ENCODE measurements around the gene LRRN1. TPM values are rescaled to one million over a fixed set of nuclear protein-coding genes. Genes with fewer than 3 reads are reported as not detected.

Gene LRRN1
- polyA plus RNA-seq, 1 donor (not counting 4 experiments of a cell fraction or from before 2014, with no cell fraction given): 0.45 TPM

- Histone ChIP-seq H4K20me1 (ENCODE audit: control insufficient read depth, extremely low read depth, insufficient read depth, low read length) (no peaks in the 10 kb centered on the region), H3K27ac (ENCODE audit: control insufficient read depth, insufficient read depth, low read length) (no peak overlapping the region), H3K9me1 (ENCODE audit: control insufficient read depth, extremely low read depth, insufficient read depth, low read length) (no peaks in the 10 kb centered on the region), H3K36me3 (ENCODE audit: control insufficient read depth in 2 of 2, extremely low read depth in 1 of 2, insufficient read depth in 2 of 2, low read length in 2 of 2) (no peaks in the 10 kb centered on the region), H3K79me2 (ENCODE audit: control insufficient read depth, insufficient read depth, low read length) (no peaks in the 10 kb centered on the region), H3K4me3 (ENCODE audit: control insufficient read depth in 2 of 3, extremely low read depth in 1 of 3, insufficient read depth in 2 of 3, low read depth in 1 of 3, low read length in 3 of 3) (no peak overlapping the region), H3K27me3 (ENCODE audit: control insufficient read depth, extremely low read depth, insufficient read depth, low read length) (no peaks in the 10 kb centered on the region), H3K4me1 (ENCODE audit: control insufficient read depth, extremely low read depth, insufficient read depth, low read length) (no peaks in the 10 kb centered on the region), H3K9me3 (ENCODE audit: control insufficient read depth, low read depth, low read length) (no peaks in the 10 kb centered on the region), H3K9ac (ENCODE audit: control insufficient read depth, extremely low read depth, insufficient read depth, low read length) (no peak overlapping the region), H2AFZ (ENCODE audit: control insufficient read depth, low read length) (no peak overlapping the region), H3K4me2 (ENCODE audit: control insufficient read depth, extremely low read depth, insufficient read depth, low read depth, low read length) (no peak overlapping the region)
- TF ChIP-seq EZH2 (IDR thresholded peaks at IDR 0.05; ENCODE audit: low read length): no peak
- no peak for TF ChIP-seq CTCF (optimal IDR thresholded peaks at IDR 0.05 in 1 of 3, IDR thresholded peaks at IDR 0.05 in 1 of 3, conservative IDR thresholded peaks at IDR 0.05 in 1 of 3; ENCODE audit: extremely low read depth in 1 of 3, insufficient read depth in 2 of 3, low read length in 3 of 3)
- DNase-seq (ENCODE audit: low read depth, low spot score) (no peak), FAIRE-seq (no peak)
- dilution Hi-C loops (cut with MboI; ENCODE audit: extremely low pct_ligation_motif_present, low sequenced_read_pairs): no loop called here
Observed at GRCh38 chr3:3772338-3772737, 26.9 kb upstream of the LRRN1 start.

GRCh38 chr3:3772920-3773319 lies 26.3 kb upstream of the LRRN1 start:
- Histone ChIP-seq H3K9ac (ENCODE audit: control insufficient read depth, extremely low read depth, insufficient read depth, low read length) (no peak overlapping the region), H3K4me3 (ENCODE audit: control insufficient read depth in 2 of 3, extremely low read depth in 1 of 3, insufficient read depth in 2 of 3, low read depth in 1 of 3, low read length in 3 of 3) (no peak overlapping the region), H3K4me2 (ENCODE audit: control insufficient read depth, extremely low read depth, insufficient read depth, low read depth, low read length) (no peak overlapping the region), H3K27ac (ENCODE audit: control insufficient read depth, insufficient read depth, low read length) (no peak overlapping the region), H3K9me3 (ENCODE audit: control insufficient read depth, low read depth, low read length) (no peaks in the 10 kb centered on the region), H4K20me1 (ENCODE audit: control insufficient read depth, extremely low read depth, insufficient read depth, low read length) (no peaks in the 10 kb centered on the region), H3K36me3 (ENCODE audit: control insufficient read depth in 2 of 2, extremely low read depth in 1 of 2, insufficient read depth in 2 of 2, low read length in 2 of 2) (no peaks in the 10 kb centered on the region), H3K79me2 (ENCODE audit: control insufficient read depth, insufficient read depth, low read length) (no peaks in the 10 kb centered on the region), H3K27me3 (ENCODE audit: control insufficient read depth, extremely low read depth, insufficient read depth, low read length) (no peaks in the 10 kb centered on the region), H2AFZ (ENCODE audit: control insufficient read depth, low read length) (no peak overlapping the region), H3K9me1 (ENCODE audit: control insufficient read depth, extremely low read depth, insufficient read depth, low read length) (no peaks in the 10 kb centered on the region), H3K4me1 (ENCODE audit: control insufficient read depth, extremely low read depth, insufficient read depth, low read length) (no peaks in the 10 kb centered on the region)
- no peak for FAIRE-seq
- dilution Hi-C loops (cut with MboI; ENCODE audit: extremely low pct_ligation_motif_present, low sequenced_read_pairs): no loop called here
- no peak for DNase-seq (ENCODE audit: low read depth, low spot score)
- no peak for TF ChIP-seq EZH2 (IDR thresholded peaks at IDR 0.05; ENCODE audit: low read length)
- TF ChIP-seq CTCF (optimal IDR thresholded peaks at IDR 0.05 in 1 of 3, IDR thresholded peaks at IDR 0.05 in 1 of 3, conservative IDR thresholded peaks at IDR 0.05 in 1 of 3; ENCODE audit: extremely low read depth in 1 of 3, insufficient read depth in 2 of 3, low read length in 3 of 3): no peak
